IMR-90 (cell line): ENCODE results near the gene DNAJB9. TPM values are rescaled to one million over a fixed set of nuclear protein-coding genes. Genes with fewer than 3 reads are reported as not detected.

Experiments used
- ATAC-seq: fragments of 200-7000 bp; cut with Tn5 transposase; 2 replicates; pipeline ENCODE4 v1.9.1; 2020; ENCODE audit warnings: low read depth, mild to moderate bottlenecking, moderate library complexity
- BruUV-seq: library from RNA; stranded (reverse); fragments of 400-500 nt; replicated peaks from 2 replicates; lab custom pipeline; 2021; lab: Mats Ljungman, UMichigan
- CTCF ChIA-PET: fragments of 300-600 bp; formaldehyde crosslinking; extraction: SDS; loops from one replicate; lab custom pipeline; 2021; ENCODE audit warnings: antibody characterized with exemption; lab: Yijun Ruan, JAX
- POLR2A ChIA-PET: fragments of 300-600 bp; sonication (Branson Sonifier 250); formaldehyde crosslinking; loops from one replicate; lab custom pipeline; 2022; ENCODE audit warnings: antibody characterized with exemption; ENCODE audit not compliant: unreplicated experiment; lab: Charles Lee
- DNase-seq: peaks from one replicate; pipeline ENCODE4 v3.0.0; 2013
- H2AFZ ChIP-seq: replicated peaks from 2 replicates; pipeline ENCODE3; 2013; ENCODE audit warnings: low read length, mild to moderate bottlenecking; ENCODE audit not compliant: poor library complexity
- H2AK5ac ChIP-seq: 2 replicates; pipeline ENCODE4 v1.6.1; 2013; ENCODE audit warnings: low read depth, low read length, inconsistent platforms
- H2AK9ac ChIP-seq: replicated peaks from 2 replicates; pipeline ENCODE3; 2013; ENCODE audit warnings: mild to moderate bottlenecking, low read depth, low read length, moderate library complexity; ENCODE audit not compliant: poor library complexity
- H2BK120ac ChIP-seq: 2 replicates; pipeline ENCODE4 v1.6.1; 2013; ENCODE audit warnings: low read depth, low read length, inconsistent platforms
- H2BK15ac ChIP-seq: 3 replicates; pipeline ENCODE4 v1.6.1; 2013; ENCODE audit warnings: low read depth, low read length, inconsistent platforms
- H2BK20ac ChIP-seq: 2 replicates; pipeline ENCODE4 v1.6.1; 2013; ENCODE audit warnings: low read depth, mild to moderate bottlenecking, inconsistent platforms, low read length, moderate library complexity
- H2BK5ac ChIP-seq: 2 replicates; pipeline ENCODE4 v1.6.1; 2013; ENCODE audit warnings: mild to moderate bottlenecking, low read depth, low read length, inconsistent platforms; ENCODE audit not compliant: poor library complexity, severe bottlenecking
- H3K14ac ChIP-seq: replicated peaks from 2 replicates; pipeline ENCODE4 v1.6.1; 2013; ENCODE audit warnings: low read depth, low read length, inconsistent platforms
- H3K18ac ChIP-seq: 2 replicates; pipeline ENCODE4 v1.6.1; 2013; ENCODE audit warnings: low read depth, low read length, control low read depth
- H3K23ac ChIP-seq: 2 replicates; pipeline ENCODE4 v1.6.1; 2013; ENCODE audit warnings: low read depth, low read length, inconsistent platforms
- H3K27ac ChIP-seq: 2 replicates; pipeline ENCODE4 v1.5.1; 2013; ENCODE audit warnings: mild to moderate bottlenecking, control low read depth, low read length; ENCODE audit not compliant: insufficient read depth
- H3K27me3 ChIP-seq: 2 replicates; pipeline ENCODE4 v1.6.1; 2013; ENCODE audit warnings: low read length; ENCODE audit not compliant: control insufficient read depth, insufficient read depth
- H3K36me3 ChIP-seq: 2 replicates; pipeline ENCODE4 v1.6.1; 2013; ENCODE audit warnings: low read length, mixed read lengths; ENCODE audit not compliant: control insufficient read depth, insufficient read depth
- H3K4ac ChIP-seq: 2 replicates; pipeline ENCODE4 v1.6.1; 2013; ENCODE audit warnings: low read depth, low read length, inconsistent platforms
- H3K4me1 ChIP-seq: 2 replicates; pipeline ENCODE4 v1.6.1; 2013; ENCODE audit warnings: low read length, mixed read lengths; ENCODE audit not compliant: control insufficient read depth, insufficient read depth
- H3K4me2 ChIP-seq: 2 replicates; pipeline ENCODE4 v1.6.1; 2013; ENCODE audit warnings: low read depth, mild to moderate bottlenecking, control low read depth, low read length, moderate library complexity
- H3K4me3 ChIP-seq: 2 replicates; pipeline ENCODE4 v1.5.1; 2013; ENCODE audit warnings: low read depth, mild to moderate bottlenecking, control low read depth, low read length, moderate library complexity; ENCODE audit not compliant: insufficient read depth
- H3K56ac ChIP-seq: 2 replicates; pipeline ENCODE4 v1.6.1; 2013; ENCODE audit warnings: low read length, inconsistent platforms; ENCODE audit not compliant: insufficient read depth; ENCODE audit errors: extremely low read depth
- H3K79me1 ChIP-seq, 2 experiments: 2 replicates each; pipeline ENCODE4 v1.6.1; 2013; ENCODE audit warnings: low read length in 2 of 2, inconsistent platforms in 1 of 2, low read depth in 1 of 2
- H3K9ac ChIP-seq: 2 replicates; pipeline ENCODE4 v1.6.1; 2013; ENCODE audit warnings: low read depth, low read length, control low read depth
- H3K9me1 ChIP-seq: 2 replicates; pipeline ENCODE4 v1.6.1; 2013; ENCODE audit warnings: low read length, inconsistent platforms; ENCODE audit not compliant: insufficient read depth
- H3K9me3 ChIP-seq: 2 replicates; pipeline ENCODE4 v1.6.1; 2013; ENCODE audit warnings: low read length; ENCODE audit not compliant: control insufficient read depth, insufficient read depth
- H4K20me1 ChIP-seq: 2 replicates; pipeline ENCODE4 v1.6.1; 2013; ENCODE audit warnings: low read length, inconsistent platforms; ENCODE audit not compliant: insufficient read depth
- H4K5ac ChIP-seq: 2 replicates; pipeline ENCODE4 v1.6.1; 2013; ENCODE audit warnings: mild to moderate bottlenecking, low read depth, low read length, control low read depth
- H4K8ac ChIP-seq, 2 experiments: 2 replicates each; pipeline ENCODE4 v1.6.1; 2013; ENCODE audit warnings: low read depth in 2 of 2, low read length in 2 of 2, control low read depth in 1 of 2, inconsistent platforms in 1 of 2
- H4K91ac ChIP-seq: 2 replicates; pipeline ENCODE4 v1.6.1; 2013; ENCODE audit warnings: low read depth, low read length, inconsistent platforms; ENCODE audit not compliant: insufficient read depth
- MAFK ChIP-seq: IDR thresholded peaks from 2 replicates; pipeline ENCODE4 v1.6.1; 2012; ENCODE audit warnings: low read depth, low read length, improper control_type of control experiment
- POLR2A ChIP-seq: IDR thresholded peaks from 2 replicates; pipeline ENCODE4 v1.6.1; 2012; ENCODE audit warnings: mild to moderate bottlenecking, low read depth, low read length
- RAD21 ChIP-seq: IDR thresholded peaks from 2 replicates; pipeline ENCODE4 v1.6.1; 2012; ENCODE audit warnings: low read length, improper control_type of control experiment
- RCOR1 ChIP-seq: IDR thresholded peaks from 2 replicates; pipeline ENCODE4 v1.6.1; 2012; ENCODE audit warnings: mild to moderate bottlenecking, low read length, improper control_type of control experiment; ENCODE audit not compliant: insufficient replicate concordance
- WGBS, 2 experiments: methylation state at CpG; one replicate each; pipeline versions ENCODE4 v1.1.5 to v1.1.7; 2013; ENCODE audit warnings: missing lambda C conversion rate in 2 of 2; ENCODE audit not compliant: insufficient read length in 1 of 2; ENCODE audit errors: extremely low coverage in 2 of 2; 5-methylcytosine and 5-hydroxymethylcytosine counted together
- dilution Hi-C: fragments of 300-500 bp; cut with HindIII; formaldehyde crosslinking; loops from one replicate; pipeline ENCODE4 v1.14.3; 2018; ENCODE audit warnings: low sequenced_read_pairs; ENCODE audit not compliant: unreplicated experiment
- in situ Hi-C: fragments of 300-500 bp; cut with MboI; formaldehyde crosslinking; loops from 3 replicates; pipeline ENCODE4 v1.14.3; 2019; ENCODE audit warnings: low sequenced_read_pairs, inconsistent platforms, mixed read lengths
- intact Hi-C: fragments of 100-400 bp; cut with micrococcal nuclease; formaldehyde crosslinking; loops from 2 replicates; pipeline ENCODE4 v1.10.0; 2022
- polyA plus RNA-seq, 3 experiments: library from polyadenylated mRNA; depleted of rRNA; stranded (reverse); fragments of >200 nt; gene quantifications; 2 replicates each; pipeline ENCODE4 v1.2.3, GENCODE V29; 2012; ENCODE audit warnings: low replicate concordance in 1 of 3
- total RNA-seq: library from RNA; depleted of rRNA; stranded (reverse); fragments of >200 nt; gene quantifications from 2 replicates; pipeline ENCODE4 v1.2.3, GENCODE V29; 2012

DNAJB9 gene
- total and polyA plus RNA-seq, 2 of the 4 experiments (the other 2 are of a cell fraction) = 3.8 to 44.6 TPM

DNA sequence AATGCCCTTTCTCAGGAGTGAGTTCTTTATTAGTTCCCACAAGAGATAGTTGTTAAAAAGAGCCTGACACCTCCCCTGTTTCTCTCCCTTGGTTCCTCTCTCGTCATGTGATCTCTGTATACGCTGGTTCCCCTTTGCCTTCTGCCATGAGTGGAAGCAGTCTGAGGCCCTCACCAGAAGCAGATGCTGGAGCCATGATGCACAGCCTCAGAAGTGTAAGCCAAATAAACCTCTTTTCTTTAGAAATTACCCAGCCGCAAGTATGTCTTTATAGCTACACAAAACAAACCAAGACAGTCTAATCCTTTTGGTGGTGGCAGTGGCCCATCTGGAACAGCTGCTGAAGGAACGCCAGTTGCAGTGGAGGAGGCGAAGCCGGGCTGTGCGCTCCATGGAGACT lies 9.3 kb downstream of the DNAJB9 start:
- Histone ChIP-seq H3K4ac (no peak overlapping the region), H3K79me1 (no peaks in the 10 kb centered on the region), H2BK120ac (no peak overlapping the region), H4K5ac (no peak overlapping the region), H3K14ac (no peak overlapping the region), H3K4me3 (no peak overlapping the region), H3K18ac (no peak overlapping the region), H2BK15ac (no peak overlapping the region), H2BK20ac (no peak overlapping the region), H4K8ac (no peak overlapping the region), H3K27ac (no peak overlapping the region), H3K9me3 (peaks cover 3% of the 10 kb centered on the region; the same call in 1 of the 2 replicates), H2BK5ac (no peak overlapping the region), H2AFZ (no peak overlapping the region), H3K4me1 (no peaks in the 10 kb centered on the region), H3K9me1 (no peaks in the 10 kb centered on the region; the same call in 1 of the 2 replicates), H4K20me1 (no peaks in the 10 kb centered on the region), H4K91ac (no peak overlapping the region), H3K36me3 (peaks cover 5% of the 10 kb centered on the region), H2AK9ac (no peak overlapping the region), H2AK5ac (no peak overlapping the region), H3K56ac (no peak overlapping the region), H3K27me3 (no peaks in the 10 kb centered on the region), H3K9ac (no peak overlapping the region), H3K23ac (no peak overlapping the region), H3K4me2 (no peak overlapping the region)
- DNase-seq (no peak), ATAC-seq (no peak)
- no peak for TF ChIP-seq RAD21
- TF ChIP-seq MAFK = no peak
- TF ChIP-seq POLR2A = no peak
- TF ChIP-seq RCOR1 = no peak
- intact Hi-C loops = no loop called here
- in situ Hi-C loops = no loop called here
- dilution Hi-C loops = no loop called here
- CTCF ChIA-PET = no interaction called here
- POLR2A ChIA-PET = no interaction called here
- WGBS, 2 experiments = no CpG with 5 or more reads among the region's 7 CpGs
- BruUV-seq = no TSS peak
